Stimulated activated CD8-positive, alpha-beta memory T cell treated with anti-CD3 and anti-CD28 coated beads, Interleukin-4, amount 100 ng/mL, for 1 hour (primary cell): Measurements from ENCODE around the gene AKAP12.

Experiments used
- DNase-seq, 2 donors: peaks; one replicate each; pipeline ENCODE4 v3.0.0-alpha.2; 2020; ENCODE audit warnings: low read depth in 2 of 2, low spot score in 1 of 2

The AKAP12 gene

DNA sequence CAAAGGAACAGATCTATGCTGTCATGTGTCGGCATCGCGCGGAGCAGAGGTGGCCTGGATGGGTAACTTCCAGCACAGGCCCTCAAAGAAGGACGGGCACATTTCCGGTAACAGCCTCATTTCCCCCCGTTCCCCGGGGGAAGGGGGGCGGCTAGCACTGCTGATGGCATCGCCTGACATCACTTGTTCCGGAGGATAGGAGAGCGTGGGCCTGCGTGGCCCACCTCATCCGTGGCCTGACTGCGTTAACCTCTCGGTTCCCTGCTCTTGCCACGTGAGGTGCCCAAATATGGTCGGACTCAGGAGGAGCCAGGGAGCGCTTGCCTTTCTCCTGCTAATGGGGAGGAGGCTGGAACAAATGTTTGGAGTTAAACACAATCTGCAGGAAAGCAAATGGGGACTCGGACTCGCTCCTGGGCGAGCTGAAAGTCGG is at the start of gene AKAP12:
Gene AKAP12 (plus strand): TSS at position 365 of the 433 bp plus-strand sequence. CDS start 596 bp downstream, outside the sequence.
- DNase-seq = no peak

DNA sequence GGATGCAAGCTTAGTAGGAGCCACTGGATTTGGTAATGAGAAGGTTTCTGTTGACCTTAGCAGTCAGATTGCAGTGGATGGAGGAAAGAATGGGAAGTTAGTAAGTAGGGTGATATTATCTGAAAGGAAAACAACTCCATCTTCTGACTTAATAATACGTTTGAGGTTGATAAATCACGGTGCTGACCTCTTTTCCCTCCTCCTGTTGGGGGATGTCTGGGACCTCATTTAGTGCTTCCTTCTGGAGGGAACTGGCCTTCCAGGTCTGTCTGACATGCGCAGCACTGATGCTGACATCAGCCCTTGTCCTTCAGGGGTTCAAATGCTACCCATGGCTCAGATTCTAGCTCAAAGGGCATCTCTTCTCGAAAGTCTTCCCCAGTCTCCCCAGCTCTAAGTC is 48.2 kb upstream of the AKAP12 start:
- no peak for DNase-seq

DNA sequence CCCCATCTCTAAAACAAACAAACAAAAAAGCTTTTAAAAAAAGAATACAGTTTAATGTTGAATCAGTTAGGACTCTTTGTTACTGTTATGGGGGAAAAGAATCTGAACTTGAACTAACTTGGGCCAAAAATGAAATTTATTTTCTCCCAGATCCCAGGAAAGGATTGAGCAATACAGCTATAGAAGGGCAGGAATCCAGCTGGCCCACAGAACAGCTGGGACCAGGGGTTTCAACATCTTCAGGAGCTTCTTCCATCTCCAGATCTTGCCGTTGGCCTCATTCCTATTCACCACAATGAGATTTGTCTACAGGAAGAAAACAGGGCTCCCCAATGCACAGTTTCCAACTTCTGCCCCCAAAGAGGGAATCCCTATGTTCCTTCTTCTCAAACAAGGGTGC is 43.2 kb upstream of the AKAP12 start:
- no peak for DNase-seq

DNA sequence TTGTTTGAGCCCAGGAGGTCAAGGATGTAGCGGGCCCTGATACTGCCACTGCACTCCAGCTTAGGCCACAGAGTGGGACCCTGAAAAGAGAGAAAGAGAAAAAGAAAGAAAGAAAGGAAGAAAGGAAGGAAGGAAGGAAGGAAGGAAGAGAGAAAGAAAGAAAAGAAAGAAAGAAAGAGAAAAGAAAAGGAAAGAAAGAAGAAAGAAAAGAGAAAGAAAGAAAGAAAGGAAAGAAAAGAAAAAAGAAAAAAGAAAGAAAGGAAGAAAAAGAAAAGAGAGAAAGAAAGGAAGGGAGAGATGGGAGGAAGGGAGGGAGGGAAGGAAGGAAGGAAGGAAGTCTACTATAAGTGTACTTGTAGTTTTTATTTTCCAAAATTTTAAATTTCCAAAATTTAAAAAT is 42.2 kb upstream of the AKAP12 start:
- DNase-seq = no peak

DNA sequence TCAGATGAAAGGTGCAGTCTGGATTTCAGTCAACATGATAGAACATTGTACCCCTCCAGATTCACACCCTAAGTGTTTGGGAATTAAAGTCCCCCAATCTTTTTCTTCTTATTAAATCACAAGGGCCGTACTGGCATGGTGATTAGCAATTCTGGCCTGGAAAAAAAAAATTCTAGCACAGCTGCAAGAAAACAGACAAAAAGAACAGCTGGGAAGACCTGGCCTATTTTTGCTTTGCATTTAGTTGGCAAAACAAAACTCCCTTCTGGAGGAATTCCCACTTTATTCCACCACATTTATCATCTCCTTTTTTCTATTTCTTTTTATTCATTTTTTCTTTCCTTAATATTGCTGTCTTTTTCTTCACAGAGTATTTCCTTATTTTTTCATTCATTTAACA is 39.8 kb upstream of the AKAP12 start:
- no peak for DNase-seq

- DNase-seq = no peak
Measured at GRCh38 chr6:151205721-151206600, 33.8 kb upstream of the AKAP12 start.

DNA sequence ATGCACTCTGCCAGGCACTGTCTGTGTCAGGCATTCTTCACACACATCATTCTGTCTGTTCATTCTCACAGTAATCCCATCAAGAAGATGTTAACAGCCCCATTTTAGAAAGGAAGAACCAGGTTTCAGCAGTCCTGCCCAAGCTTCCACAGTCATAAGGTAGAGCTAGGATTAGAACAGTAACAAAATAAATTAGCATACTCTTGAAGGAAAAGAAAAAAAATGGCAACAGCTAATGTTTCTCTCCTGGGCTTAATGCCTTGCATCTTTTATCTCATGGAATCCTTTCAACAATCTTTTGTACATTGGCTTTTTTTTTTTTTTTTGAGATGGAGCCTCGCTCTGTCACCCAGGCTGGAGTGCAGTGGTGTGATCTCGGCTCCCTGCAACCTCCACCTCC is 32.1 kb upstream of the AKAP12 start:
- no peak for DNase-seq

DNA sequence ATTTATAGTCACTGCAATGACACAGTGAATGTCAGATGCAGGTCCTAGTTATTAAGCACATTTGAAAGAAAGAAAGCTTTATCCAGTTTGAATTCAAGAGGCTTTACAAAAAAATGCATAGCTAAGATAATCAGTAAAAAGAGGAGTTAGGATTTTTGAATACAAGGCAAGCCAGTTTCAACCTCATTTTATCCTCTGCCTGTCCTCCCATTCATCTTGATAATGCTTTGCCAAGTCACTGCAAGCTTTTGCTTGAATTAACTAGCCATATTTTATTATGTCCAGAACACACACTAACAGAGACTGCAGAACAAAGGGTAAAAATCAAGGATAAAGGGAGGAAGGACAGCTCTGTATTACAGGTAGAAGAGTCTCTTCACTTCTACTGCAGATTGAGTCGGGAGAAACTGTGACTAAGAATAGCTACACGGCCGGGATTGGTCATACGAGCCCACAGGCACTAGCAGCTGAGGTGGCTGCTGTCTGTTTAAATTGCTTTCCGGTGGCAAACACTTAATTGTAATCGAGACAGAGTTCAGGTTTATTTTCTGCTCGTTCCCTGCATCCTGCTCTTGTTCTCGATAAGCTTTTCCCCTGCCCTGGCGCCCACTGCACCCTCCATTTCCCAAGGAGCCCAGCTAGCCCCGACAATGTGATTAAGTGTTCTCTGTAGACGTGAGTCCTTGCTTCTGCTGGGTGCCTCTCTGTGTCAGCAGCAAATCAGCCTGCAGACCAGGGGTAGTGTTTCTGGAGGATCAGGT is 30.5 kb upstream of the AKAP12 start:
- DNase-seq = no peak

- no peak for DNase-seq
Measured at GRCh38 chr6:151211075-151211474, 28.7 kb upstream of the AKAP12 start.

DNA sequence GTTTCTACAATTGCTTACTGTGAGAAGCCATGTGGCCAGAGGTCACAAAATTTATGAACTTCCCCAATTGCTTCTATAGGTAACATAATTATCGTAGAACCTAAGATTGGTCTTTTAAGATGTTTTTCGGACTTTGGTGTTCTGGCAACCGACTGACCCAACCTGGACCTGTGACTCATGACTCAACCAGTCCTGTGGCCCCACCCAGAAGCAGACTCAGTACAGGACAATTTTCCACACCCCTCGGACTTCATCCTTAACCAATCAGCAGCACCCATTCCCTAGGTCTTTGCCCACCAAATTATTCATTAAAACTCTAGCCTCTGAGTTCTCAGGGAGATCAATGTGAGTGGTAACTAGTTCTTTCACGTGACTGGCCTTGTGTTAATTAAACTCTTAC is 26.4 kb upstream of the AKAP12 start:
- no peak for DNase-seq

DNA sequence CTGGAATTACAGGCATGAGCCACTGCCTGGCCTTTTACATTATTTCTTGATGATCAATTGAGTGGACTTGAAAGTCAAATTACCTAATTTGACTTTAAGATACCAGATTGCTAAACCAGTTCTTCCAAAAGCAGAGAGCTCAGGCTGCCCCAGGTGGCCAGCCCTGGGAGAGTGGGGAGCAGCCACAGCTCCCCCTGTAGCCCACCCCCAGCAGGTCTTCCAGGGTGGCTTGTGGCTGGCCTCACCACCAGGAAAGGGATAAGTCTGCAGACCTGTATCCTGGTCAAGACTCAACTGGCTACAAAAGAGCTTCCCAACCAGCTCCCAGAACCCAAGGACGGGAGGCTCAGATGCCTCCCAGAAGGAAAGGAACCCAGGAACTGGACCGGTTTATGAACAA is 23.8 kb upstream of the AKAP12 start:
- DNase-seq = no peak

- no peak for DNase-seq
Measured at GRCh38 chr6:151216804-151217203, 23.0 kb upstream of the AKAP12 start.

DNA sequence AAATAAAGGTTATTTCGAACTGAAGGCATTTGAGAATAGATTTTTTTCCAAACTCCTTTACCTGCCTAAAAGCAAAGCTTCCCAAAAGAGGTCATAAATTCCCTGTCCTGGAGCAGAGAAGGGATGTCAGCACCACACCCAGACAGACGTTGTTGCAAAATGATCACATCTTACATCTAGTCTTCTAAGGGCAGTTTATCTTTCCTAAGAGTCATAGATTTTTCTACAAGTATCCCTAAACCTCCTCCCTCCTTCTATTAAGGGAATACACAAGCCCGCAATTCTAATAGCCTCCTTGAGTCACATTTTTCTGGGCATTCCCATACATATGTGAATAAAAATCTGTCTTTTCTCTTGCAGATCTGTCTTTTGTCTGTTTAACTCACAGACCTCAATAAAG is 20.6 kb upstream of the AKAP12 start:
- DNase-seq = no peak

DNA sequence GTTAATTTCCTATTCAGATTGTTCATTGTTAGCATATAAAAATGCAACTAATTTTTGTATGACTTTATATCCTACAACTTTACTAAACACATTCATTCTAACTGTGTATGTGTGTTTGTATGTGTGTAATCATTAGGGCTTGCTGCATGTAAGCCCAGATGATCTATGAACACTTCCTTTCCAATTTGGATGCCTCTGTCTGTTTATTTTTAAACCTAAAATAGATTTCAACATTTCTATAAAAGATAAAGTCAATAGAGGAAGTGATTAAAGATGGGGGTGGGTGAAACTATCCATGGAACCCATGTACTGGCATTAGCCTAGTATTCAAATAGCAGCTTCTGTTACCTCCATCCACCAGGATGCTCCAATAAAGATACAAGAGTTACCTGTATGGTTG is 15.7 kb upstream of the AKAP12 start:
- no peak for DNase-seq

DNA sequence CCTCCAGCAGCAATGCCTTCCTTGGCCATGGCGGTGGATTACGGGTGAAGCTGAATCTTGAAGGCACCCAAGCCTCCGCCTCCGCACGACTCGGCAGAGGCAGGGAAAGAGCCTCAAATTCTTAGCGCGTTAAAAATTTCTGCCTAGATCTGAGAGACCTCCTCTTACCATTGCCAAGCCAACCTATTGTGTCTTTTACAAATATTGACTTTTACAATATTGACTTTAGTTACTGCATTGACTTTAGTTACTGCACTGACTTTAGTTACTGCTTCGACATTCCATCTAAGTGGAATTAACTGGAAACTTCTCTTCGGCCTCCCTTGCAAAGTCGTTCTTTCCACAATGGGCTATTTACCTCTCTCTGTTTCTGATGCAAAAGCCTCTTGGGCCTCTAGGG is 13.8 kb upstream of the AKAP12 start:
- no peak for DNase-seq

DNA sequence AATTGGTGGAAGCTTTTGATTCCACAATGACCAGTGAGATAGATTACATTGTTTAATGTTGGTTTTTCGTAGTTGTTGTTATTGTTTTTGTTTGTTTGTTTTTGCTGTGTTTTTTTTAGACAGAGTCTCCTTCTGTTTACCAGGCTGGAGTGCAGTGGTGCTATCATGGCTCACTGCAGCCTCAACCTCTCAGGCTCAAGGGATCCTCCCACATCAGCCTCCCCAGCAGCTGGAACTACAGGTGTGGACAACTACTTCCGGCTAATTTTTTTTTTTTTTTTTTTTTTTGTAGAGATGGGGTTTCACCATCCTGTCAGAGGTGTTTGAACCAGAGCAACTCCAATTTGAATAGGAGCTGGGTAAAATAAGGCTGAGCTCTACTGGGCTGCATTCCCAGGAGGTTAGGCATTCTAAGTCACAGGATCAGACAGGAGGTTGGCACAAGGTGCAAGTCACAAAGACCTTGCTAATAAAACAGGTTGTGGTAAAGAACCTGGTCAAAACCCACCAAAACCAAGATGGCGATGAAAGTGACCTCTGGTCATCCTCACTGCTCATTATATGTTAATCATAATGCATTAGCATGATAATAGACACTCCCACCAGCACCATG is 10.9 kb upstream of the AKAP12 start:
- no peak for DNase-seq

GRCh38 chr6:151229401-151230276 is 10.1 kb upstream of the AKAP12 start:
- DNase-seq = no peak

GRCh38 chr6:151230277-151230577 is 9.5 kb upstream of the AKAP12 start:
- no peak for DNase-seq

GRCh38 chr6:151232899-151233298 is 6.9 kb upstream of the AKAP12 start:
- no peak for DNase-seq

DNA sequence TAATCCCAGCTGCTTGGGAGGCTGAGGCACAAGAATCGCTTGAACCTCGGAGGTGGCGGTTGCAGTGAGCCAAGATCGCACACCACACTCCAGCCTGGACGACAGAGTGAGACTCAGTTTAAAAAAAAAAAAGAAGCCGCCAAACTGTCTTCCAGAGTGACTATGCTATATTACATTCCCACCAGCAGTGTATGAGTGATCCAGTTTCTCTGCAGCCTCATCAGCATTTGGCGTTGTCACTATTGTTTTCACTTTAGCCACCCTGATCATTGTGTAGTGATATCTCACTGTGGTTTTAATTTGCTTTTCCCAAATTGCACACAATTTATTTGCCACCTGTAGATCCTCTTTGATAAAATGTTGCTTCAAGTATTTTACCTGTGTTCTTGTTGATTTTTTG is 6.0 kb upstream of the AKAP12 start:
- no peak for DNase-seq
